Muscle layer of colon (tissue), 2 donors: Measurements from ENCODE around the gene COL9A2.

Experiments used
- H3K27ac ChIP-seq: one replicate; pipeline ENCODE4 v1.7.0; 2013; ENCODE audit warnings: low read depth, mild to moderate bottlenecking, low read length, moderate library complexity
- H3K27me3 ChIP-seq, 2 donors: one replicate each; pipeline ENCODE4 v1.7.0; 2013; ENCODE audit warnings: low read length in 2 of 2, mild to moderate bottlenecking in 2 of 2; ENCODE audit not compliant: insufficient read depth in 2 of 2, control insufficient read depth in 1 of 2
- H3K36me3 ChIP-seq: one replicate; pipeline ENCODE4 v1.7.0; 2013; ENCODE audit warnings: mild to moderate bottlenecking, low read length; ENCODE audit not compliant: insufficient read depth
- H3K4me1 ChIP-seq: one replicate; pipeline ENCODE4 v1.7.0; 2013; ENCODE audit warnings: mild to moderate bottlenecking, low read length; ENCODE audit not compliant: insufficient read depth
- H3K4me3 ChIP-seq, 2 donors: one replicate each; pipeline ENCODE4 v1.7.0; 2013; ENCODE audit warnings: low read length in 2 of 2, low read depth in 1 of 2, mild to moderate bottlenecking in 1 of 2, moderate library complexity in 1 of 2
- H3K9ac ChIP-seq: one replicate; pipeline ENCODE4 v1.7.0; 2013; ENCODE audit warnings: low read length
- H3K9me3 ChIP-seq: one replicate; pipeline ENCODE4 v1.7.0; 2013; ENCODE audit warnings: mild to moderate bottlenecking, low read length
- donor health status: abdominal sarcoma.
- donor health status: Adenocarcinoma of cecum.

The COL9A2 gene

GRCh38 chr1:40316595-40317393 lies at the start of gene COL9A2:
Gene COL9A2 (minus strand): TSS chr1:40317286. CDS start chr1:40317197, 89 bp downstream.
- H3K9ac ChIP-seq: no peak within 1 kb of the TSS
- peaks cover 13 to 24% of the 10 kb centered on the region in 2 donors for H3K27me3 ChIP-seq
- H3K27ac ChIP-seq: no peak within 1 kb of the TSS
- H3K9me3 ChIP-seq: no peaks in the 10 kb centered on the region
- peak within 1 kb of the TSS; percentile 54 for H3K4me3 ChIP-seq
- H3K4me1 ChIP-seq: peaks cover 4% of the 10 kb centered on the region
- no peaks in the 10 kb centered on the region for H3K36me3 ChIP-seq

DNA sequence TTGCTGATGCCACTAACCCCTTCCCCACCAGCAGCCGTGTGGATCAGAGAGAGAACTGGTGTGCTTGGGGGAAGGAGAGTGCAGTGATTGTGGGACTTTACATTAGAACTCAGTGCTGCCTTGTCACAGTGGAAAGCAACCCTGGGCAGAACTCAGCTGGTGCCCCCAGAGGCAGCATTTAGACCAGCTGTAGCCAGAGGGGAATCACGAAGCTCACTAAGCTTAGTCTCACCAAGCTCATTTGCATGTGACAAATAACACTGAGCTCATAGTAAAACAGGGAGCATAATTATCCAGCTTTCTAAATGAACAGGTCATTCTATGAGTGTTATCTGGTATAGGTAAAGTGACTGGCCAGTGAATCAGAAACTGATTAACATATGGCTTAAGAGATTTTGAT lies 46.6 kb upstream of the COL9A2 start:
- no peaks in the 10 kb centered on the region for H3K9me3 ChIP-seq
- H3K4me3 ChIP-seq: no peak overlapping the region

DNA sequence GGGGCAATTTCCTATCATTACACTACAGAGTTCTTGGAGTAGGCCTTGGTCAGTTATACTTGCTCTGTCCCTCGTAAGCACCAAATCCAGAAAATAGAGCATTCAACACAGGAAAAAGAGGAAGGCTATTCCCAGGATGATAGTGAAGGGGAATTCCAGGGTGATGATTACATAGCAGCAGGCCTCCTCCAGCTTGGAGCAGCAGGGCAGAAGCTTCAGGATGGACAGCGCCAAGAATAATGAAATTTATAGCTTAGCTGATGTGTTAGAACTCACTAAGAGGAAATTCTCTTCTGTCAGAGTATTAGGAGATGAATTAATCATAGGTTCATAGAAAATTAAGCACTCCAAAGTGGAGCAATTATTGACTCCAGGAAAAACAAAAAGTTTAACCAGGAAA lies 45.6 kb upstream of the COL9A2 start:
- no peak overlapping the region for H3K27ac ChIP-seq
- H3K9me3 ChIP-seq: no peaks in the 10 kb centered on the region
- H3K27me3 ChIP-seq: no peaks in the 10 kb centered on the region
- no peaks in the 10 kb centered on the region for H3K36me3 ChIP-seq
- H3K4me1 ChIP-seq: peaks cover 6% of the 10 kb centered on the region
- H3K4me3 ChIP-seq: no peak overlapping the region
- H3K9ac ChIP-seq: no peak overlapping the region

More for the DNA sequence above, 46.6 kb upstream of the COL9A2 start:
- Histone ChIP-seq H3K9ac (no peak overlapping the region), H3K4me1 (peaks cover 6% of the 10 kb centered on the region), H3K27me3 (no peaks in the 10 kb centered on the region), H3K27ac (no peak overlapping the region), H3K36me3 (no peaks in the 10 kb centered on the region)

DNA sequence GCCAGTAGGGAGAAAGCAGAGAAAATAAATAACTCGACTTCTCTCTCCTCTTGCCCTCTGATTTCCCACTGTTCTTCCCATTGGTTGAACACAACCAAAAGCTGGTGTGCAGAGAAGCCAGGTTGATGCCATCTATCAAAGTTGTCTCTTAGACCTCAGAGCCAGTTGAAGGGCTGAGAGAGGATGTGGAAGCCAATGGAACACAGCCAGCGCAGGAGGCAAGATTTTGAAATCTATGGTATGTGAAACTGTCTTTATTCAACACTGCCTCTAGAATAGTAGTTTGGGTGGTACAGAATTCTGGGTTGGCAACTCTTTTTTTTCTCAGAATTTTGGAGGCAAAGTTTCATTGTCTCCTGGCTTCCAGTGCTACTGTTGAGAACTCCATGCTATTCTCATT lies 45.1 kb upstream of the COL9A2 start:
- Histone ChIP-seq H3K9ac (no peak overlapping the region), H3K4me1 (peaks cover 6% of the 10 kb centered on the region), H3K27me3 (no peaks in the 10 kb centered on the region), H3K36me3 (no peaks in the 10 kb centered on the region), H3K4me3 (no peak overlapping the region), H3K9me3 (no peaks in the 10 kb centered on the region), H3K27ac (no peak overlapping the region)

DNA sequence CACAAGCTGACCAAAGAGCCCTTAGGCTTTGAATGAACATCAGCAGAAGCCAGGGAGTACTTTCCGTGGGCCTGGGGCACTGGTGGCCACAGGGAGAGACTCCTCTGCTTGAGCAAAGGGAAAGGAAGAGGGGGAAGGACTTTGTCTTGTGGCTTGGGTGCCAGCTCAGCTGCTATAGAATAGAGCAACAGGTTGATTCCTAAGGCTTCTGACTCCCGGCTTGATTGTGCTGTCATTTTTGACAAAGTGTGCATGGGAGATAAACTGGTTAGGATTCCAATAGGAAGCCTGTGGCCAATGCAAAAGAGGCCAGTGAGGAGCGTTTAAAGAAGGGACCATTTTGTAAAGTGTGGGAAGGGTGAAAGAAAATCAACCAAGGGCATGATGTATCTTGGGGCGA lies 44.6 kb upstream of the COL9A2 start:
- Histone ChIP-seq H3K27ac (no peak overlapping the region), H3K36me3 (no peaks in the 10 kb centered on the region), H3K27me3 (no peaks in the 10 kb centered on the region), H3K9ac (no peak overlapping the region), H3K4me1 (peaks cover 6% of the 10 kb centered on the region), H3K4me3 (no peak overlapping the region), H3K9me3 (no peaks in the 10 kb centered on the region)

GRCh38 chr1:40361201-40361600 lies 44.1 kb upstream of the COL9A2 start:
- H3K4me1 ChIP-seq: peaks cover 6% of the 10 kb centered on the region
- no peak overlapping the region for H3K9ac ChIP-seq

DNA sequence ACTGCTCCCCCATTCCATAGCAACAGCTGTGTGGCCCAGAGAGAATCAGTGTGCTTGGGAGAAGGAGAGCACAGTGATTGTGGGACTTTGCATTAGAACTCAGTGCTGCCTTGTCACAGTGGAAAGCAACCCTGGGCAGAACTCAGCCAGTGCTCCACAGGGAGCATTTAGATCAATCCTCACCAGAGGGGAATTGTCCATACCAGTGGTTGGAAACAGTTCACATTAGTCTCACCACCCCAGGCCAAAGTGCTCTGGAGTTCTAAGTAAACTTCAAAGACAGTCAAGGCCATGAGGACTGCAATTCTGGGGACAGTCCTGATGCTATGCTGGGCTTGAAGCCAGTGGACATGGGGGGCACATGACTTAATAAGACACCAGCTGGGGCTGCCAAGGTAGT lies 43.5 kb upstream of the COL9A2 start:
- Histone ChIP-seq H3K27ac (no peak overlapping the region), H3K9ac (no peak overlapping the region), H3K9me3 (no peaks in the 10 kb centered on the region), H3K36me3 (no peaks in the 10 kb centered on the region), H3K4me1 (peaks cover 6% of the 10 kb centered on the region), H3K4me3 (no peak overlapping the region), H3K27me3 (no peaks in the 10 kb centered on the region)

More at GRCh38 chr1:40361201-40361600, 44.1 kb upstream of the COL9A2 start:
- H3K27me3 ChIP-seq: no peaks in the 10 kb centered on the region
- no peaks in the 10 kb centered on the region for H3K9me3 ChIP-seq
- no peak overlapping the region for H3K27ac ChIP-seq
- H3K4me3 ChIP-seq: no peak overlapping the region
- H3K36me3 ChIP-seq: no peaks in the 10 kb centered on the region

DNA sequence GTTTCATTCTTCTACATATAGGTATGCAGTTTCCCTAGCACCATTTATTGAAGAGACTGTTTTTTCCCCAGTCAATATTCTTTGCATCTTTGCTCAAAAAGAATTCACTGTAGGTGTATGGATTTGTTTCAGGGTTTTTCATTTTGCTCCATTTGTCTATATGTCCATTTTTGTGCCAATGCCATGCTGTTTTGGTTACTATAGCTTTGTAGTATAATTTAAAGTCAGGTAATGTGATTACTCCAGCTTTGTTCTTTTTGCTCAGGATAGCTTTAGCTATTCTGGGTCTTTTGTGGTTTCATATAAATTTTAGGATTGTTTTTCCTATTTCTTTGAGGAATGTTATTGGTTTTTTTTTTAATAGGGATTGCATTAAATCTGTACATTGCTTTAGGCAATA lies 40.5 kb upstream of the COL9A2 start:
- Histone ChIP-seq H3K4me1 (peaks cover 6% of the 10 kb centered on the region), H3K9me3 (no peaks in the 10 kb centered on the region), H3K27me3 (no peaks in the 10 kb centered on the region), H3K4me3 (no peak overlapping the region), H3K9ac (no peak overlapping the region), H3K27ac (no peak overlapping the region), H3K36me3 (no peaks in the 10 kb centered on the region)

- Histone ChIP-seq H3K27me3 (no peaks in the 10 kb centered on the region), H3K9me3 (no peaks in the 10 kb centered on the region), H3K36me3 (no peaks in the 10 kb centered on the region), H3K9ac (no peak overlapping the region), H3K4me3 (no peak overlapping the region), H3K27ac (no peak overlapping the region), H3K4me1 (no peaks in the 10 kb centered on the region)
Observed at GRCh38 chr1:40353082-40353481, 36.0 kb upstream of the COL9A2 start.

- H3K27me3 ChIP-seq: no peaks in the 10 kb centered on the region
- H3K36me3 ChIP-seq: no peaks in the 10 kb centered on the region
- no peaks in the 10 kb centered on the region for H3K4me1 ChIP-seq
- H3K9me3 ChIP-seq: no peaks in the 10 kb centered on the region
- no peak overlapping the region for H3K9ac ChIP-seq
- H3K4me3 ChIP-seq: no peak overlapping the region
- no peak overlapping the region for H3K27ac ChIP-seq
Observed at GRCh38 chr1:40352126-40352525, 35.0 kb upstream of the COL9A2 start.

DNA sequence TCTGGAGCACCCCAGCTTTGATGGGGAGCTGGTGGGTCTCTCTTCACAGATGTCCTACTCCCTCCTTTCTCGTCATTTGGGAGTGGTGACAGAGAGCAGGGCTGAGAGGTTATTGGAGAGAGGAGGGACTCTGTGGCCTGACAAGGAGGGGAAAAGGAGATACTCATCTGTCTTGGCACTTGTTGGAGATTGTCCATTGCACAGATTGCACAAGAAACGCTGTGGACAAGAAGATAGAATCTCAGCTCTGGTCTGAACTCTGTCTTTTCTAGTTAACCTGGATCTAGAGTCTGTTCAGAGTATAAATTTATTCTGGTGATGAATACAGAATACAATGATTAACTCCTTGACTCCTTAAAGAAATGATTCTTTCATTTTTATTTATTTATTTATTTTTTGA lies 34.0 kb upstream of the COL9A2 start:
- Histone ChIP-seq H3K27me3 (no peaks in the 10 kb centered on the region), H3K27ac (no peak overlapping the region), H3K4me3 (no peak overlapping the region), H3K4me1 (no peaks in the 10 kb centered on the region), H3K9ac (no peak overlapping the region), H3K36me3 (no peaks in the 10 kb centered on the region), H3K9me3 (no peaks in the 10 kb centered on the region)

DNA sequence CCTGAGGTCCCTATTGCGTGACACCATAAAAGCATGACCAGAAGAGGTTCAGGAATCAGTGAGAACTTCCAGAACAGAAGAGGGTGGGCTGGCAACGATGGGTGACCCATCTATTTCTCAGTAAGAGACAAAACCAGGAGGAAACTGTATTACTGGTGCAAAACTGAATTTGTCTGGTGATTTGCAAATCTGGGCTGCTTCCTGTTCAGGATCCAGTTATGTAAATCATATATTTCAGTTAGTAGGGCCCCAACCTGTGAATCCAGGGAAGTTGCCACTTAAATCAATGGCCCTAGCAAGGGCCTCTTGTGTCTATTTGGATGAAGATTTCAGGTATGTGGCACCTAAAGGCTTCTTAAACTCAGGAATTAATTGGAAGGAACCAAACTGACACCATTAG lies 33.3 kb upstream of the COL9A2 start:
- H3K9me3 ChIP-seq: no peaks in the 10 kb centered on the region
- no peak overlapping the region for H3K9ac ChIP-seq
- H3K27ac ChIP-seq: no peak overlapping the region
- no peaks in the 10 kb centered on the region for H3K27me3 ChIP-seq
- H3K4me1 ChIP-seq: no peaks in the 10 kb centered on the region
- H3K4me3 ChIP-seq: no peak overlapping the region
- no peaks in the 10 kb centered on the region for H3K36me3 ChIP-seq
